HEK293 (cell line): ENCODE data around the gene AQR.
"Not testable (repeated sequence)": the region's sequence is repeated elsewhere in the genome, so short reads cannot be mapped to it uniquely, and the experiment has no call there.

ENCODE experiments used
- CTCF ChIA-PET: fragments of 350-600 bp; formaldehyde crosslinking; extraction: SDS; loops from one replicate; lab custom pipeline; 2021; ENCODE audit warnings: antibody characterized with exemption; lab: Yijun Ruan, JAX
- POLR2A ChIA-PET: fragments of 300-600 bp; formaldehyde crosslinking; extraction: SDS; loops from one replicate; lab custom pipeline; 2020; ENCODE audit warnings: antibody characterized with exemption, inconsistent platforms; lab: Yijun Ruan, JAX
- H3K27ac ChIP-seq: fragments of 200-500 bp; sonication (Bioruptor generic); 2 replicates; pipeline ENCODE4 v1.5.1; 2014; ENCODE audit warnings: low read depth, low read length, control low read depth, inconsistent platforms; ENCODE audit errors: extremely low read depth
- H3K36me3 ChIP-seq, 2 experiments: fragments of 200-500 bp in 1 of 2; sonication (Bioruptor generic) in 1 of 2; 1 replicate in 1 of 2; 2 replicates in 1 of 2; pipeline ENCODE4 v1.5.1; 2014 to 2017; ENCODE audit warnings: inconsistent platforms in 2 of 2, low read length in 2 of 2; ENCODE audit not compliant: control insufficient read depth in 2 of 2, insufficient read depth in 1 of 2
- H3K4me1 ChIP-seq: fragments of 200-500 bp; sonication (Bioruptor generic); 2 replicates; pipeline ENCODE4 v1.5.1; 2014; ENCODE audit warnings: mild to moderate bottlenecking, low read length, inconsistent platforms; ENCODE audit not compliant: control insufficient read depth, insufficient read depth
- H3K4me3 ChIP-seq: 2 replicates; pipeline ENCODE4 v1.5.1; 2011; ENCODE audit warnings: low read depth, mild to moderate bottlenecking, control low read depth, low read length, moderate library complexity
- H3K9me3 ChIP-seq: fragments of 200-500 bp; sonication (Bioruptor generic); 2 replicates; pipeline ENCODE4 v1.5.1; 2014; ENCODE audit warnings: low read depth, low read length, inconsistent platforms; ENCODE audit not compliant: control insufficient read depth, insufficient read depth
- PRDM6 ChIP-seq: fragments of 450-650 bp; formaldehyde crosslinking; IDR thresholded peaks from 2 replicates; pipeline ENCODE4 v1.5.1; 2017; ENCODE audit warnings: missing biosample characterization, missing genetic modification characterization
- SP2 ChIP-seq: fragments of 450-650 bp; formaldehyde crosslinking; IDR thresholded peaks from 2 replicates; pipeline ENCODE4 v1.5.1; 2016; ENCODE audit warnings: missing biosample characterization, missing genetic modification characterization
- SP3 ChIP-seq: fragments of 450-650 bp; formaldehyde crosslinking; IDR thresholded peaks from 2 replicates; pipeline ENCODE4 v1.5.1; 2016; ENCODE audit warnings: missing biosample characterization, missing genetic modification characterization
- TSHZ1 ChIP-seq: fragments of 450-650 bp; formaldehyde crosslinking; IDR thresholded peaks from 2 replicates; pipeline ENCODE4 v1.5.1; 2016; ENCODE audit warnings: missing biosample characterization, missing genetic modification characterization, borderline replicate concordance
- ZBTB8A ChIP-seq: fragments of 450-650 bp; formaldehyde crosslinking; IDR thresholded peaks from 2 replicates; pipeline ENCODE4 v1.5.1; 2016; ENCODE audit warnings: missing biosample characterization, missing genetic modification characterization
- ZNF114 ChIP-seq: fragments of 450-650 bp; formaldehyde crosslinking; IDR thresholded peaks from 2 replicates; pipeline ENCODE4 v1.5.0; 2017; ENCODE audit warnings: missing biosample characterization, missing genetic modification characterization
- ZNF146 ChIP-seq: fragments of 450-650 bp; formaldehyde crosslinking; IDR thresholded peaks from 2 replicates; pipeline ENCODE4 v1.5.1; 2016; ENCODE audit warnings: missing biosample characterization, missing genetic modification characterization
- ZNF280C ChIP-seq: fragments of 450-650 bp; formaldehyde crosslinking; IDR thresholded peaks from 2 replicates; pipeline ENCODE4 v1.5.1; 2016; ENCODE audit warnings: missing biosample characterization, missing genetic modification characterization
- ZNF473 ChIP-seq: fragments of 450-650 bp; formaldehyde crosslinking; IDR thresholded peaks from 2 replicates; pipeline ENCODE4 v1.5.1; 2017; ENCODE audit warnings: missing biosample characterization, missing genetic modification characterization
- ZNF48 ChIP-seq: fragments of 450-650 bp; formaldehyde crosslinking; IDR thresholded peaks from 2 replicates; pipeline ENCODE4 v1.5.1; 2016; ENCODE audit warnings: missing biosample characterization, missing genetic modification characterization
- ZNF518A ChIP-seq: fragments of 450-650 bp; formaldehyde crosslinking; conservative IDR thresholded peaks from 2 replicates; pipeline ENCODE4 v1.5.1; 2016; ENCODE audit warnings: low read depth, missing biosample characterization, missing genetic modification characterization
- ZNF621 ChIP-seq: fragments of 450-650 bp; formaldehyde crosslinking; IDR thresholded peaks from 2 replicates; pipeline ENCODE4 v1.5.1; 2017; ENCODE audit warnings: missing biosample characterization, missing genetic modification characterization
- ZNF629 ChIP-seq: fragments of 450-650 bp; formaldehyde crosslinking; IDR thresholded peaks from 2 replicates; pipeline ENCODE4 v1.5.1; 2017; ENCODE audit warnings: missing biosample characterization, missing genetic modification characterization
- ZNF791 ChIP-seq: fragments of 450-650 bp; formaldehyde crosslinking; IDR thresholded peaks from 2 replicates; pipeline ENCODE4 v1.5.1; 2016; ENCODE audit warnings: missing biosample characterization, missing genetic modification characterization
- ZNF792 ChIP-seq: fragments of 450-650 bp; formaldehyde crosslinking; IDR thresholded peaks from 2 replicates; pipeline ENCODE4 v1.5.1; 2016; ENCODE audit warnings: missing biosample characterization, missing genetic modification characterization
- TF ChIP-seq, protein P1 (sequence below): fragments of 450-650 bp; formaldehyde crosslinking; IDR thresholded peaks from 2 replicates; pipeline ENCODE4 v1.5.1; 2016; ENCODE audit warnings: missing biosample characterization, missing genetic modification characterization

Gene AQR

DNA sequence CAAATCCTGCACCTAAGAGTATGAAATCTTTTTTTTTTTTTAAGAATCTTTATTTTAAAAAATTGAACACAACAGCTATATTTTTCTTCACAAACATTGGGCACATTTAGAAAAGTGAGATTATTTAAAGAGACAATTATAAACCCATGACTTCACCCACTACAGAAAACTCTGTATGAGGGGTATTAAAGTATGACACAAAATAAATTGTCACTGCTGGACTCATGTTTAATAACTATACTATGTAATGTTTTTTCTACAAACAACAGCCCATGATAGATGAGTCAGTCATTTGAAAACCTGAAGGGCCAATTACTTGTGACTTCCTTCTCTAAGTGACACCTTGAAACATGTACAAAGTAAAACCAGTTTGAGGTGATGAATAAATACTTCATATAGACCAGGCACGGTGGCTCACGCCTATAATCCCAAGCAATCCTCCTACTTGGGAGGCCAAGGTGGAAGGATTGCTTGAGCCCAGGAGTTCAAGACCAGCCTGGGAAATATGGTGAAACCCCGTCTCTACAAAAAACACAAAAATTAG is 36.0 kb downstream of the AQR start:
- CTCF ChIA-PET = no interaction called here
- Histone ChIP-seq H3K4me1 (no peaks in the 10 kb centered on the region), H3K4me3 (no peak overlapping the region), H3K27ac (no peak overlapping the region), H3K36me3 (peaks cover 18 to 44% of the 10 kb centered on the region in 2 experiments), H3K9me3 (no peaks in the 10 kb centered on the region)
- POLR2A ChIA-PET = no interaction called here
- TF ChIP-seq ZNF621 (tag by site-specific recombination) (no peak), PRDM6 (tag by site-specific recombination) (peak; percentile 63), ZNF48 (tag by site-specific recombination) (no peak), ZBTB8A (tag by site-specific recombination) (no peak), ZNF280C (tag by site-specific recombination) (no peak), ZNF629 (tag by site-specific recombination) (peak; percentile 67), SP3 (no peak), TSHZ1 (tag by site-specific recombination) (no peak)
- TF ChIP-seq, all 188 proteins: peak for 2

DNA sequence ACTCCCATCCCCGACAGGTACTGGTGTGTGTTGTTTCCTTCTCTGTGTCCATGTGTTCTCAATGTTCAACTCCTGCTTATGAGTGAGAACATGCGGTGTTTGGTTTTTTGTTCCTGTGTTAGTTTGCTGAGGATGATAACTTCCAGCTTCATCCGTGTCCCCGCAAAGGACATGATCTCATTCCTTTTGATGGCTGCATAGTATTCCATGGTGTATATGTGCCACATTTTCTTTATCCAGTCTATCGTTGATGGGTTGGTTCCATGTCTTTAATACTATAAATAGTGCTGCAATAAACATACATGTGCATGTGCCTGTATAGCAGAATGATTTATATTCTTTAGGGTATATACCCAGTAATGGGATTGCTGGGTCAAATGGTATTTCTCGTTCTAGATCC is 41.2 kb downstream of the AQR start:
- H3K4me1 ChIP-seq, H3K27ac ChIP-seq, CTCF ChIA-PET, H3K4me3 ChIP-seq, POLR2A ChIA-PET: not testable (repeated sequence)
- TF ChIP-seq, protein P1, sequence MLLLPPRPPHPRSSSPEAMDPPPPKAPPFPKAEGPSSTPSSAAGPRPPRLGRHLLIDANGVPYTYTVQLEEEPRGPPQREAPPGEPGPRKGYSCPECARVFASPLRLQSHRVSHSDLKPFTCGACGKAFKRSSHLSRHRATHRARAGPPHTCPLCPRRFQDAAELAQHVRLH = 0 out of 2 replicates have a peak, but pooled peaks have one; percentile 9
- TF ChIP-seq ZNF146 (tag by site-specific recombination) = peak; percentile 94
- TF ChIP-seq, all 188 proteins: peak for 2; not testable (repeated sequence) for 186
- peaks cover 14 to 51% of the 10 kb centered on the region in 2 experiments for H3K36me3 ChIP-seq
- not testable (repeated sequence) for H3K9me3 ChIP-seq

GRCh38 chr15:34927726-34928125 is 41.8 kb downstream of the AQR start:
- H3K9me3 ChIP-seq = no peaks in the 10 kb centered on the region
- H3K4me3 ChIP-seq = no peak overlapping the region
- H3K4me1 ChIP-seq = no peaks in the 10 kb centered on the region
- POLR2A ChIA-PET = no interaction called here
- CTCF ChIA-PET = no interaction called here
- TF ChIP-seq ZNF792 (tag by site-specific recombination) (no peak), SP2 (tag by site-specific recombination) (no peak), ZNF146 (tag by site-specific recombination) (no peak), ZNF473 (no peak), ZNF114 (tag by site-specific recombination) (no peak), ZNF518A (no peak), ZNF791 (tag by site-specific recombination) (no peak)
- no peak overlapping the region for H3K27ac ChIP-seq
- H3K36me3 ChIP-seq = peaks cover 12 to 47% of the 10 kb centered on the region in 2 experiments
